GM23248 (cell line): ENCODE data around the gene PDCD4.

ENCODE experiments used
- EZH2 ChIP-seq: fragments of 200-600 bp; sonication (generic); IDR thresholded peaks from 2 replicates; pipeline ENCODE4 v1.6.1; 2018; ENCODE audit warnings: antibody characterized with exemption, mild to moderate bottlenecking; ENCODE audit not compliant: insufficient read depth, poor library complexity, severe bottlenecking
- EZH2phosphoT487 ChIP-seq: fragments of 200-600 bp; sonication (generic); IDR thresholded peaks from 2 replicates; pipeline ENCODE4 v1.6.1; 2018; ENCODE audit warnings: antibody characterized with exemption, moderate library complexity, mild to moderate bottlenecking, low read depth; ENCODE audit not compliant: insufficient read depth

DNA sequence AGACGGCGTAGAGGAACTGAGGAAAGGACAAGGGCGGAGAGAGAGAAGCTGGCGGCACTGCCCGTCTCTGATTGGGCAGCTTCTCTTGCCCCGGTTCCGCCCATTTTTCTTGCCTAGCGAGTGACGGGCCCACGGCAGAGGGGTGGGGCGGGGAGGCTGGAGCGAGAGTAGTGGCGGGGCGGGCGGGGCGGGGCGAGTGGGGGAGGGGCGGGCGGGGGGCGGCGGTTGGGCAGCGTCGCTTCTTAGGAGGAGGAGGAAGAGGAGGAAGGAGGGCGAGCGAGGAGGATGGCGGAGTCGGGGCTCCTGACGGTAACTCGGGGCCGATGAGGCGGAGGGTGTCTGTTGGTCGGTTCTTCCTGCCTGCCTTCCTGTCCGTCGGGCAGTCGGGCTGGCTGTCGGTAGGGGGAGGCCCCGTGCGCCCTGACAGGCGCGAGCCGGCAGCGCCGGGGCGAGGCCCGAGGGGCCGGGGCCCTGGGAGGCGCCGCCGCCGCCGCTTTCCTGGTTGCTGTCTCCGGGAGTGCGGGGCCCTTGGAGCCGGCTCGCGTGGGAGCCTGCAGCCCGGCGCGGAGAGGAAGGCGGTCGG lies 47.7 kb downstream of the PDCD4 start, which contains the start of gene SHOC2:
- no peak for TF ChIP-seq EZH2
- no peak for TF ChIP-seq EZH2phosphoT487
